GM12878 (cell line): ENCODE data around the gene RGR. TPM values are rescaled to one million over a fixed set of nuclear protein-coding genes. Genes with fewer than 3 reads are reported as not detected.

Source experiments
- ATAC-seq: fragments of 200-7000 bp; cut with Tn5 transposase; 3 replicates; pipeline ENCODE4 v1.9.1; 2020; ENCODE audit warnings: mild to moderate bottlenecking, moderate library complexity
- BruUV-seq: library from RNA; stranded (reverse); fragments of 400-500 nt; replicated peaks from 2 replicates; lab custom pipeline; 2021; lab: Mats Ljungman, UMichigan
- CTCF ChIA-PET: fragments of 300-600 bp; sonication (Branson Sonifier 250); formaldehyde crosslinking; extraction: SDS; loops from one replicate; lab custom pipeline; 2021; ENCODE audit warnings: inconsistent platforms; lab: Yijun Ruan, JAX
- POLR2A ChIA-PET: fragments of 350-600 bp; formaldehyde crosslinking; extraction: SDS; loops from one replicate; lab custom pipeline; 2021; ENCODE audit warnings: inconsistent platforms; lab: Charles Lee
- RAD21 ChIA-PET: fragments of 300-600 bp; sonication (Branson Sonifier 250); formaldehyde crosslinking; loops from one replicate; lab custom pipeline; 2023; ENCODE audit warnings: antibody characterized with exemption; ENCODE audit not compliant: unreplicated experiment; lab: Charles Lee
- SMC1A ChIA-PET: fragments of 300-600 bp; sonication (Branson Sonifier 250); formaldehyde crosslinking; loops from one replicate; lab custom pipeline; 2023; ENCODE audit not compliant: unreplicated experiment, uncharacterized antibody; lab: Charles Lee
- DNase-seq: peaks from one replicate; pipeline ENCODE4 v3.0.0-alpha.2; 2011; ENCODE audit warnings: low read depth, low spot score
- FAIRE-seq: peaks from 3 replicates; lab custom pipeline; 2011; peaks lifted over from hg19 to GRCh38; lab: Jason Lieb, UNC
- H2AFZ ChIP-seq: 2 replicates; pipeline ENCODE4 v1.6.0; 2011; ENCODE audit warnings: low read depth, low read length, control low read depth; ENCODE audit not compliant: control insufficient read depth
- H3K27ac ChIP-seq: 2 replicates; pipeline ENCODE4 v1.5.1; 2011; ENCODE audit warnings: control low read depth; ENCODE audit not compliant: control insufficient read depth, insufficient read depth
- H3K27me3 ChIP-seq, 2 experiments: replicated peaks in 1 of 2; 2 replicates each; pipeline versions ENCODE4 v1.6.0 to v1.6.1; 2011; ENCODE audit warnings: low read length in 1 of 2; ENCODE audit not compliant: control insufficient read depth in 2 of 2, insufficient read depth in 2 of 2
- H3K36me3 ChIP-seq, 2 experiments: 2 replicates each; pipeline ENCODE4 v1.5.1; 2011; ENCODE audit warnings: low read length in 1 of 2; ENCODE audit not compliant: control insufficient read depth in 2 of 2, insufficient read depth in 2 of 2
- H3K4me1 ChIP-seq: 2 replicates; pipeline ENCODE4 v1.6.1; 2011; ENCODE audit warnings: mild to moderate bottlenecking, low read length, moderate library complexity, mixed read lengths; ENCODE audit not compliant: control insufficient read depth, insufficient read depth
- H3K4me2 ChIP-seq: 2 replicates; pipeline ENCODE4 v1.6.0; 2011; ENCODE audit warnings: control low read depth; ENCODE audit not compliant: control insufficient read depth, insufficient read depth
- H3K4me3 ChIP-seq: fragments of 200-600 bp; sonication (generic); 2 replicates; pipeline ENCODE4 v1.5.1; 2016
- H3K79me2 ChIP-seq: 2 replicates; pipeline ENCODE4 v1.6.0; 2011; ENCODE audit warnings: low read length; ENCODE audit not compliant: control insufficient read depth, insufficient read depth
- H3K9ac ChIP-seq: 2 replicates; pipeline ENCODE4 v1.8.0; 2011; ENCODE audit warnings: low read length, control low read depth, mixed read lengths; ENCODE audit not compliant: control insufficient read depth, insufficient read depth
- H3K9me3 ChIP-seq: replicated peaks from 3 replicates; pipeline ENCODE4 v1.5.1; 2011; ENCODE audit warnings: mild to moderate bottlenecking, low read length; ENCODE audit not compliant: control insufficient read depth, insufficient read depth
- H4K20me1 ChIP-seq: 2 replicates; pipeline ENCODE4 v1.6.0; 2011; ENCODE audit not compliant: control insufficient read depth, insufficient read depth
- BCLAF1 ChIP-seq: fragments of 450-650 bp; IDR thresholded peaks from 2 replicates; pipeline ENCODE4 v1.6.1; 2017; ENCODE audit warnings: antibody characterized with exemption, mild to moderate bottlenecking, moderate library complexity
- HCFC1 ChIP-seq: fragments of 150-350 bp; IDR thresholded peaks from 2 replicates; pipeline ENCODE4 v1.6.1; 2014; ENCODE audit warnings: low read length
- IKZF2 ChIP-seq, 2 experiments: fragments of 450-650 bp; IDR thresholded peaks; 2 replicates each; pipeline ENCODE4 v1.6.1; 2017; ENCODE audit warnings: mild to moderate bottlenecking in 2 of 2, moderate library complexity in 2 of 2
- KAT2A ChIP-seq: conservative IDR thresholded peaks from 2 replicates; pipeline ENCODE4 v1.6.1; 2011; ENCODE audit warnings: low read depth, low read length; ENCODE audit not compliant: control insufficient read depth
- MEF2A ChIP-seq: IDR thresholded peaks from 2 replicates; pipeline ENCODE4 v1.6.1; 2011; ENCODE audit warnings: low read depth, mild to moderate bottlenecking, low read length, moderate library complexity; ENCODE audit not compliant: insufficient read depth
- NFXL1 ChIP-seq: fragments of 450-650 bp; IDR thresholded peaks from 2 replicates; pipeline ENCODE4 v1.6.1; 2017; ENCODE audit warnings: antibody characterized with exemption, mild to moderate bottlenecking, borderline replicate concordance
- NR2C1 ChIP-seq: fragments of 450-650 bp; IDR thresholded peaks from 2 replicates; pipeline ENCODE4 v1.6.1; 2017; ENCODE audit warnings: antibody characterized with exemption, mild to moderate bottlenecking, moderate library complexity
- PAX5 ChIP-seq: IDR thresholded peaks from 2 replicates; pipeline ENCODE4 v1.6.1; 2011; ENCODE audit warnings: low read depth, low read length, borderline replicate concordance
- PAX8 ChIP-seq: fragments of 450-650 bp; IDR thresholded peaks from 2 replicates; pipeline ENCODE4 v1.6.1; 2017; ENCODE audit warnings: mild to moderate bottlenecking, moderate library complexity
- PBX3 ChIP-seq: IDR thresholded peaks from 2 replicates; pipeline ENCODE4 v1.6.1; 2011; ENCODE audit warnings: mild to moderate bottlenecking, low read depth, low read length, moderate library complexity; ENCODE audit not compliant: insufficient replicate concordance
- POLR2AphosphoS5 ChIP-seq: IDR thresholded peaks from 2 replicates; pipeline ENCODE4 v1.6.1; 2011; ENCODE audit warnings: mild to moderate bottlenecking, low read length, inconsistent platforms
- SRF ChIP-seq, 2 experiments: IDR thresholded peaks; 2 replicates each; pipeline ENCODE4 v1.6.1; 2011; ENCODE audit warnings: low read depth in 2 of 2, low read length in 2 of 2, mild to moderate bottlenecking in 1 of 2, moderate library complexity in 1 of 2
- SUPT20H ChIP-seq: IDR thresholded peaks from 2 replicates; pipeline ENCODE4 v1.6.1; 2011; ENCODE audit warnings: low read depth, mild to moderate bottlenecking, low read length, moderate library complexity, borderline replicate concordance; ENCODE audit not compliant: control insufficient read depth
- TCF12 ChIP-seq: IDR thresholded peaks from 2 replicates; pipeline ENCODE4 v1.6.1; 2011; ENCODE audit warnings: low read depth, mild to moderate bottlenecking, low read length
- WRNIP1 ChIP-seq: IDR thresholded peaks from 2 replicates; pipeline ENCODE4 v1.6.1; 2011; ENCODE audit warnings: low read depth, low read length, improper control_type of control experiment, borderline replicate concordance
- ZBTB11 ChIP-seq: fragments of 450-650 bp; formaldehyde crosslinking; IDR thresholded peaks from 2 replicates; pipeline ENCODE4 v1.5.0; 2022; ENCODE audit warnings: mild to moderate bottlenecking, missing genetic modification characterization
- ZNF384 ChIP-seq: IDR thresholded peaks from 2 replicates; pipeline ENCODE4 v1.6.1; 2012; ENCODE audit warnings: low read depth, mild to moderate bottlenecking, low read length, improper control_type of control experiment, borderline replicate concordance
- in situ Hi-C: fragments of 300-500 bp; cut with MboI; formaldehyde crosslinking; loops from 9 replicates; pipeline ENCODE4 v1.14.3; 2018; ENCODE audit warnings: mixed read lengths
- intact Hi-C: fragments of 100-400 bp; cut with micrococcal nuclease; formaldehyde crosslinking; loops from one replicate; pipeline ENCODE4 v1.14.2; 2022; ENCODE audit not compliant: unreplicated experiment
- polyA plus RNA-seq, 11 experiments: library from polyadenylated mRNA; depleted of rRNA in 4 of 11; unstranded in 6 of 11; stranded (reverse) in 5 of 11; fragments of >200 nt; fragmentation: Nextera tagmentation in 4 of 11; fragmentation: Illumina TruSeq in 1 of 11; extraction: Ambion mirVana in 4 of 11; extraction: Trizol in 1 of 11; gene quantifications; 1 replicate in 1 of 11; 2 replicates in 10 of 11; pipeline versions ENCODE4 v1.2.1 to v1.2.3, GENCODE V29; 2011 to 2016; ENCODE audit warnings: inconsistent platforms in 2 of 11, missing spikeins in 2 of 11, low read depth in 1 of 11
- total RNA-seq, 4 experiments: library from RNA; depleted of rRNA in 3 of 4; stranded (reverse); fragments of >200 nt in 3 of 4; fragmentation: Illumina TruSeq in 1 of 4; extraction: Trizol in 1 of 4; gene quantifications; 2 replicates each; pipeline versions ENCODE4 v1.2.1 to v1.2.3, GENCODE V29; 2013 to 2021

RGR gene
- total and polyA plus RNA-seq, 10 of the 15 experiments (the other 5 are each of a cell fraction or from before 2014, with no cell fraction given), result not detected

DNA sequence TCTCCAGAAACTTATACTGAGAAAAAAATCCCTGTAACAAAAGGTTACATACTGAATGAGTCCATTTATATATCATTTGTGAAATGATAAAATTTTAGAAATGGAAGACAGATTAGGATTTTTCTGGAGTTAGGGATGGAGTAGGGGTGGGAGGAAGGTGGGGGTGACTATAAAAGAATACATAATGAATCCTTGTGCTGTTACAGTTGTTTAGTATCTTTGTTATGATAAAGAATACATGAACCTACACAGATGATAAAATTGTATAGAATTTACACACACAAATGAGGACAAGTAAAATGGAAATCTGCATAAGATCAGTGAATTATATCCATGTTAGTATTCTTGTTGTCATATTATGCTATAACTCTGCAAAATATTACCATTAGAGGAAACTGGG is 41.8 kb downstream of the RGR start:
- SMC1A ChIA-PET, result interaction anchor here (0.6 to 0.8 kb wide), 2 partner anchors 9 to 260 kb away, joined by 4 to 5 read pairs; no protein-coding TSS in a partner anchor

More for the DNA sequence above, 41.8 kb downstream of the RGR start:
- ChIA-PET RAD21 (no interaction called here), CTCF (interaction anchor here (1.8 kb wide), 1 partner anchor 254 kb away, joined by 4 read pairs; no protein-coding TSS in a partner anchor)
- DNase-seq, result no peak
- Histone ChIP-seq H3K9me3 (no peaks in the 10 kb centered on the region), H4K20me1 (no peaks in the 10 kb centered on the region), H3K79me2 (no peaks in the 10 kb centered on the region), H3K4me1 (no peaks in the 10 kb centered on the region), H3K27ac (no peak overlapping the region), H3K9ac (no peak overlapping the region), H3K4me3 (no peak overlapping the region), H3K4me2 (no peak overlapping the region)
- in situ Hi-C loops, result no loop called here
- BruUV-seq, result no TSS peak
- ATAC-seq, result no peak
- TF ChIP-seq NFXL1 (no peak), PAX8 (no peak), KAT2A (no peak), PBX3 (no peak), ZBTB11 (CRISPR knock-in tag) (no peak), TCF12 (no peak), HCFC1 (no peak), WRNIP1 (no peak), IKZF2 (IDR thresholded peaks at IDR 0.05) (no peak), PAX5 (no peak), NR2C1 (no peak), POLR2AphosphoS5 (no peak), BCLAF1 (no peak), MEF2A (no peak), SRF (IDR thresholded peaks at IDR 0.05; ENCODE audit: low read depth in 2 of 2, low read length in 2 of 2) (no peak), SUPT20H (no peak), ZNF384 (no peak)
- TF ChIP-seq, all 136 proteins: peak for 0
- no peak for FAIRE-seq
- H3K36me3 ChIP-seq, result no peaks in the 10 kb centered on the region
- intact Hi-C loops, result no loop called here
- no peak overlapping the region for H2AFZ ChIP-seq
- POLR2A ChIA-PET, result no interaction called here
- no peaks in the 10 kb centered on the region; a peak in 1 of 4 replicates for H3K27me3 ChIP-seq
